NCI-H510A (cell line): ENCODE results near the gene PCID2.

Experiments used
- DNase-seq: peaks from one replicate; lab custom pipeline; 2025; lab: John Stamatoyannopoulos, UW

The PCID2 gene

DNA sequence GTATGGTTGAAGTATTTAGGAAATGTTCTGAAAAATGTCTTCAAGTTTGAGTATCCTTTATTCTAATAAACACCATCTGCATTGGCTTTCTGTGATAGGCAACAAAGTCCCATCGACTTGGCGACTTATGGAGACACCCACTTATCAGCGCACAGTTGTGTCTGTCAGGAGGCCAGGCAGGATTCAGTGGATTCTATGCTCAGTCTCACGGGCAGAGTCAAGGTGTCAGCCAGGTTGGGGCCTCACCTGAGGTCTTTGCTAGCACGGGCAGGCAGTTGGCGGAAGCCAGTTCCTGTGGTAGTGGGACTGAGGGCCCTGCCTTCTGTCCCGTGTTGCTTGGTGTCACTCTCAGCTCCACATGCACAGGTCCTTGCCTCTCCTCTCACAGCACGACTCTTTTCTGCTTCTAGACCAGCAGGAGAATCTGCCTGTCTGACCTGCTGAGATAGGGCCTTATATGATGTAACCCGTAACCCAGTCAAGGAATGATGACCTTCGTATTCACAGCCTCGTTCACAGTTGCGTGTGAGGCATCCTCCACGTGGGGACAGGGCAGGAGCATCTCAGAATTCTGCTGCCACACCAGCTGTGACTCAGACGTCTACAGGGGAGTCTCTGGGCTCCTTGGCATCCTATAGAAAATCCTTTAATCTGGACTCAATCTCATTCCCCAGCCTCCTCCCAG, 10.9 kb upstream of the PCID2 start:
- no peak for DNase-seq

DNA sequence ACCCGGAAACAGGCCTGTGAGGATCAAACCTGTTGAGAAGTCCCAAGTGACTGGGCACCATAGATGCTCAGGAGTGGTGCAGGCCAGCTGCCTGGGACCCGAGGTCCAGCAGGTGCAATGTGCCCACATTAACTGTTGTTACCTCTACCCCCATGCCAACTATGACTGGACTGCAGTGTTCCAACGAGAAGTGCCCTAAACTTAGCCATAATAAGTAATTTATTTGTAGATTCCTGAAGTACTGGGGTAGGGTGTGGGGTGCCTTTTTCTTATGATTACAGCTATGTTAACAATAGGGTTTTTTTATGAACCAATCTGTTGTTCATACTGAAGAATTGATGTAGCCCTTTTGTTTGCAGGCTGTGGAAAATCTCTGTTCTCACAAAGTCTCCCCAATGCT, 10.1 kb upstream of the PCID2 start:
- no peak for DNase-seq

GRCh38 chr13:113216254-113217048, 8.0 kb upstream of the PCID2 start:
- DNase-seq = peak; percentile 58

GRCh38 chr13:113211774-113212173, 3.3 kb upstream of the PCID2 start:
- no peak for DNase-seq

DNA sequence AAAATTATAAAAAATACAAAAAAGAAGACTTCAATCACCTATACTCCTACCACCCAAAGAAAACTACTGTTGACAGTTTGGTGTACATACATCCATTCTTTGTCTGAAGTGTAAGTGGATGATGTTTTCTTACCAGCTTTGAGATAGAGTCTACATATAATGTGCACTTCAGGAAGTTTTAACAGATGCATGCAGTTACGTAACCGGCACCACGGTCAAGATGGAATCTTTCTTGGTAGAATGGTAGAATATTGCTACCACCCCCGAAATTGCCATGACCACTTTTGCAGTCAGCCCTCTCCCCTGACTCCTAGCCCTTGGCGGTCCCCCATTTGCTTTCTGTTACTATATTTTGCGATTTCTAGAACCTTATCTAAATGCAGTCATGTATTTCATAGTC, 2.4 kb upstream of the PCID2 start:
- DNase-seq = no peak

DNA sequence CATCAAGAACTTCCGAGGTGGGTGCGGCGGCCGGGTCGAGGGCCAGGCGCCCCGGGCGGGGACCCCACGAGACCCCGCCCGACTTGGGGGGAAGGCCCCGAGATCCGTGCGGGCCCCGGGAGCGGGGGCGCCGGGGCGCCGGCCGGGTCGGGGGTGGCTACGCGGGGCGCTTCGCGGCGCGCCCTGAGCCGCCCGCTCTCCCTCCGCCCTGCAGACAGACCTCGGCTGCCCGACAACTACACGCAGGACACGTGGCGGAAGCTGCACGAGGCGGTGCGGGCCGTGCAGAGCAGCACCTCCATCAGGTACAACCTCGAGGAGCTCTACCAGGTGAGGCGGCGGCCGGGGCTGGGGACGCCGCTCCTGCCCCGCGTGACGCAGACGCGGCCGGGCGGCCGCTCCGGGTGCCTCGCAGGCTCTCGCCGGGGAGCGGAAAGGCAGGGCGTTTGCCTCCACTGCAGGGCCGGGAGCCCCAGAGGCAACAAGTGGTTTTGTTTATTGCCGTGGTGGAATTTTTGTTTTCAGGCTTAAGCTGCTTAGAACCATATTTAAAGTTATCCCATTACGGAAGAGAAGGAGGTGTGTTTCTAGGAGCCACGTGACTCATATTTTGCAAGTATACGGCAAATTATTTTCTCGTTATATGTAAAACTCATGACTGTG, 1.4 kb upstream of the PCID2 start:
- no peak for DNase-seq

DNA sequence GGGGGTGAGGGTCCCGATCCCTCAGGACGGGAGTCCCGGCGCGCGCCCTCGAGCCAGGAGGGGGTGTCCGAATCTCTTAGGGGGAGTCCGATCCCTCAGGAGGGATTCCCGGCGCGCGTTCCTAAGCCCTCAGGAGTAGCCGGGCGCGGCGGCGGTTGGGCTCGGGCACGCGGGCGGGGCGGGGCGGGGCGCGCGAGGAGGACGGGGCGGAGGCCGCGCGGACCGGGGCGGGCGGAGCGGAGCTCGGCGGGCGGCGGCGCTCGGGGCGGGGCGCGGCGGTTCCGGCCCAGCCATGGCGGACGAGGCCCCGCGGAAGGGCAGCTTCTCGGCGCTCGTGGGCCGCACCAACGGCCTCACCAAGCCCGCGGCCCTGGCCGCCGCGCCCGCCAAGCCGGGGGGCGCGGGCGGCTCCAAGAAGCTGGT, 878 bp upstream of the PCID2 start, which contains the start of gene CUL4A:
CUL4A (plus strand) TSS at position 278 of the 423 bp plus-strand sequence; CDS start at position 293, 15 bp downstream.
- DNase-seq = peak; percentile 79

DNA sequence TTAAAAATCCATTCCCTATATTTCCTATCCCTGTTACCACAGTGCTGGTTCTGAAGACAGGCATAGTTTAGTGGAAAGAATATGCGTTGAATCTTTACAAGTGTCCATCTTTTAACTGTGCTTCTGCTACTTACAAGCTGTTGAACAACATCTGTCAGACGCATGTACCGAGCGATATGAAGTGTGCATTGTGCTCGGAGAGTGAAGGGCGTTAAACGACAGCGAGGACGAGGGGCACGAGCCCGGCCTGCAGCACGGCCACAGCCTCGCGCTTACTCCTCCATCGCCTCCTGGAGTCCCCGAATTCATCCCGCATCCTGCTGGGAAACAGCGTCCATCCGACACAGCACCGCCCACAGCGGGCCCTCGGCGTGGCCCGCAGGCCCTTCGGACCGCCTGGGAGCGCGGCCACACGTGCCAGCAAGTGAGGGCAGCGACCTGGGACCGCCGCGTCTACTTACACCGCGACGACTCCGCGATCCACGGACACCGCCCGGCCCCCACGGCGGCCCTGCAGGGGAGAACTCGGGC, 514 bp downstream of the PCID2 start:
- DNase-seq = no peak

- no peak for DNase-seq
Observed at GRCh38 chr13:113207460-113207859, 1.0 kb downstream of the PCID2 start.

- DNase-seq = no peak
Observed at GRCh38 chr13:113205428-113205931, 3.0 kb downstream of the PCID2 start.

GRCh38 chr13:113204378-113204734, 4.1 kb downstream of the PCID2 start:
- no peak for DNase-seq

DNA sequence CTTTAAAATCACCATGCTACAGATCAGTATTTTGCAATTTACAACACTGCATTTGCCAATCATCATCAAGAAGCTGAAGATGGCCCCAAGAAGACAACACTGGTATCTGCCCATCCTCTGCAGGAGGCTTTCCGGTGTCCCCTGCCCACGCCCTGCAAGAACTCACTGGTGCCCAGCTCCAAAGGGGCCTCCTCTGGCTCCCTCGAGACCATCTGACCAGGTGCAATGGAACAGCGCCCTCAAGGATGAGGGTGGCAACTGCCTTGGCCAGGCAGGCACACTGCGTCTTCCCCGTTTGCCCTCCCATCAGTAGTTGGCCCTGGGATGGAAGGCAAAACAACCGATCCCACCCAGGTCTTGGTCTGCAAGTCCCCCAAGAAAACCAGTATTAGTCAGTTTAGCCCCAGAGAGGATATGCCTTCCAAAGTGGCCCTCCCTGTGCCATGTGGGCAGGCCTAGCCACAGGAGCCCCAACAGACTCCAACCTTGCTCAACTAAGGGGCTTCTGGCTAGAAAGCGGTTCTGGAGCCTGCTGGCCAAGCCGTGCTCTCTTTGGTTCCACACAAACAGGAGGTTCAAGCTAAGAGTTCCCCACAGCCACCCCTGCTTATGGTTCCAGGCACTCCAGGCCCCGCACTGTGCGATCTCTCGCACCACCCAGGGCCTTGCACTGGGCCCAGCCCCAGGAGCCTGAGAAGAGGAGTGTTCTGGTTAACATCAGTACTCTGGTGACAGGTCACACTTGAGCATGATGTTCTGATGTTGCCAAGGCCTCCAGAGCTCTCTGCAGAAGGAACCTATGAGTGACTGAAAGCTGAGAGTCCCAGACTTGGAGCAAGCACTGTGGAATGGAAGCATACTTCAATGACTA, 4.7 kb downstream of the PCID2 start:
- DNase-seq = no peak

GRCh38 chr13:113202912-113203311, 5.6 kb downstream of the PCID2 start:
- no peak for DNase-seq

GRCh38 chr13:113201815-113202214, 6.7 kb downstream of the PCID2 start:
- DNase-seq = no peak

DNA sequence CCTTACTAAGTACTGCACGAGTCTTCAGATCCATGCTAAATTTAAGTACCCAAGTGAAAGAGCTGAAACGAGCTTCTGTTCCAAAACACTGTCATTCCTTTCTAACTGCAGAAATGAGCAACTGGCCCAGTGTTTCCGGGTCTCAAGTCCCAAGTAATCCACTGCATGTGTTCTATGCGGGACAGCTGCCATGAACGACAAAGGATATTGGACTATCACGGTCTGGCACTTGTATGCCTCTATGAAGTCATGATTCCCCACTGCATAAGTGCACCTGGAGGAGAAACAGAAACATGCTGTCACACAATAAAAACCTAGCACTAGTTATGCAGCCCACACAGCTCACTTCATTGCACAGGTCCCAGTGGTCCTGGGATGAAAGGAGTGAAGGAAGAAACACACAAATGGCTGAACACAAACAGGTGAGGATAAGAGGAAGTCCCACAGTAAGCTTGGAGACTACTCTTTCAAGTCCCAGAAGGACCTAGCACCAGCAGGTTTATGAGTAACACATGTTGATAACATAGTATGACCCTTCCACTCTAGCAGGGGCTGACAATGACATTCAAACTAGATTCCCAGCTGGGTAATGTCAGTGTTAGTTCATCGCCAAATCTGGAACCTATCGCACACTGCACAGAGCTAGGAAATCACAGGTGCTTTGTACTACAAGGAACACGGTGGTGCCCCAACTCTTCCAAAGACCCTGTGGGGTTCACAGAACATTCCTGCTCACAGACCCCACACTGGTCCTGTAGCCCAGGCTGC, 11.3 kb downstream of the PCID2 start:
- no peak for DNase-seq

DNA sequence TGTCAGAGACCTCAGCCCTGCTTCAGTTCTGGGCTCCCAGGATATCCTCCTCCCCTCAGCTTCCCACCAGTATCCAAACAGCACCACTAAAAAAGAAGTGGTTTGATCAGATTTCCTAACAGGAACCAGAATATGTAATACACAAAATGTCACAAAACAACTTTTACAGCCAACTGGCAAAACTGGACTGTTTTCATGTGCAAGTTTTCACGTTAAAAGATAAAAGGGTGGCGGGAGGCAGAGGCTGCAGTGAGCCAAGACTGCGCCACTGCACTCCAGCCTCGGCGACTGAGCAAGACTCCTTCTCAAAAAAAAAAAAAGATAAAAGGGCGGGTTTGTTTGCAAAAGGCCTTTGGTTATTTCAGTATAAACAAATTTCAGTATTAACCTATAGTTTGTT, 13.1 kb downstream of the PCID2 start:
- no peak for DNase-seq

- DNase-seq = no peak
Observed at GRCh38 chr13:113192902-113193301, 15.6 kb downstream of the PCID2 start.

DNA sequence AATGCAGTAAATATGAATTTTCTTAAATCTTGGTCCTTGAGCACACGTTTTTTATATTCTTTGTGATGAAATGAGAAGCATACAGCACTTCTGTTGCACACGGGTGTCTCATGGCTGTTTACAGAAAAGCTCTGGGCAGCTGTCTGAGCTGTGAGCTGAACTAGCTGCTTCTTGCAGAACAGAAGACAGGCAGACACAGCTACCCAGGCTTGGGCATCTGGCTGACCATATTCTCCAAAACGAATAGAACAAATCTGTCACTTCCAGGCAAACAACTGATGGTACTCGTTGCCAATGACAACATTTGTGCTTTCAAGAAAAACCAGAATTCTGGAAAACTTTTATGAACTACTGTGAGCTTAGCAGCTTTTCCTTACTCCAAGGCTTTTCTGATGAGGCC, 16.2 kb downstream of the PCID2 start:
- DNase-seq = no peak

GRCh38 chr13:113190181-113190580, 18.3 kb downstream of the PCID2 start:
- DNase-seq = no peak

DNA sequence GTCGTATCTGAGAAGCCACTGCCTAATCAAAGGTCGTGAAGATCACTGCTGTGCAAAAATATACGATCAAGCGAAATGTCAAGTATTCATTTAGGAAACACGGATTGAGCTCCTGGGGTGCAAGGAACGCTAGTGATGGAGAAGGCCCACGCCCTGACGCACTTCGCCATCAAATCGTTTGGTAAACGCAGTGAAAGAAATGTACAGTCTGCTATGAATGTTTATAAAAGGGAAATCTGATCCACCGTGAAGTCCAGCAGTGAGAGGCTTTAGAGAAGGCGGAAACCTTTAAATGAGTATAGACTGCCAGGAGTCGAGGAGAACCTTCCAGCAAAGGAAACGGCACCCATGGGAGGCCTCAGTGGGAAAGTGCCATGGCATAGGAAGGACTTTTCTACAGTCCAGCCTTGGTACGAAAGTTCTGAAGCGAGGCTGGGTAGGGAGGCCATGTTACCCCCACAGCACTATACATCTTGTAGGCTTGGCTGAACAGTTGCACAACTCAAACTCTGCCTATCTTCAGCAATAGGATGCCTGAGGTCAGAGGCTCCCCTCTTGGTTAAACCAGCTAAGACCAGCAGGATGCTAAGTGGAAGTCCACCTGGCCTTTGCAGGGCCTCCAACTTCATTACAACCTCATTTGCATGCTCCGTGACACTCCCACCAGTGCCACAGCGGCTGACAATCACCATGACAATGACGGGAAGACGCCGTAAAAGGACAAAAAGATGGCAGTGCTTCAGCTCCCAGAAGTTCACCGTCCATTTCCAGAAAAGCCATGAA, 20.4 kb downstream of the PCID2 start:
- DNase-seq = no peak
